Ovary (tissue), 3 donors: ENCODE data around the gene PARP4.

ENCODE experiments used
- CTCF ChIP-seq, 3 donors: fragments of 450-650 bp in 2 of 3; fragments of 200-600 bp in 1 of 3; IDR thresholded peaks; one replicate each; pipeline versions ENCODE4 v1.5.1 to v1.8.0; 2016 to 2022; ENCODE audit warnings: antibody characterized with exemption in 3 of 3, mild to moderate bottlenecking in 1 of 3
- POLR2A ChIP-seq: fragments of 450-650 bp; IDR thresholded peaks from one replicate; pipeline ENCODE4 v1.6.1; 2017; ENCODE audit warnings: antibody characterized with exemption, mild to moderate bottlenecking, moderate library complexity
- donor health status: DM: no; HTN: no; CAD: no.

- TF ChIP-seq CTCF (IDR thresholded peaks at IDR 0.05) (no peak), POLR2A (no peak)
These were observed 9.2 kb downstream of the PARP4 start for GRCh38 chr13:24503379-24503696.
